Activated gamma-delta T cell treated with Interleukin-2 at 50 U/mL for 16 hours (primary cell): ENCODE measurements around the gene INHA.
A peak's percentile ranks its signal among the peaks of the same experiment; 100 is the strongest.

Source experiments
- DNase-seq: peaks from one replicate; pipeline ENCODE4 v3.0.0-alpha.2; 2020

The INHA gene

DNA sequence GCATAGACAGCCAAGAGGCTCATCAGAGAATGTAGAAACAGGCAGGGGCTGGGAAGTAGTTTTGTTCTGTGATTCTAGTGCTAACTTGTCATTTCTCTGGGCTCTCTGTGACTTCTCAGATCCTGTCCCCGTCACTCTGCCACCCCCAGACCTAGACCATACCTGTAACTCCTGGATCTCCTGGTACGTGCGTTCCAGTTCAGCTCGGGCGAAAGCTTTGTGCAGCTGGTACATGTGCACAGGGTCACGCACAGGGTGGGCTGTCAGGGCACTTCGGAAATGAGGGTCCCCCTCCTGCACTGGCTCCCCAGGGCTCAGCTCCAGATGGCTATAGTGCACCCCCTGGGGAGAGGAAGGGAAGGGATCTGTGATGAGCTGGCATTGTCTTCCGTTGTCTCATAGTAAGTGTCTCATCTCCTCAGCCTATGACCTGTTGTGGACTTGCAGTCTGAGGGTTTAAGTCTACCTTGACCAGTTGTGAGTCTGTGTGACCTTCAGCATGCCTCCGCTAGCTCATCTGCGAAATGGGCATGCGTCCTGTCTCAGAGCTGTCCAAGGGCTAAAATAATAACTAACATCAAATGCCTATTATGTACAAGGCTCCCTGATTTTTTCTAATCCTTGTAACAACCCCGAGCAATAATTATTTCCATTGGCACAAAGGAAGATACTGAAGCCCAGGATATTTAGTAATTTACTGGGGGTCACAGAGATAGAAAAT, 31.2 kb upstream of the INHA start:
- DNase-seq, result no peak

- peak; percentile 80 for DNase-seq
These were observed 30.4 kb upstream of the INHA start for GRCh38 chr2:219541611-219542180.

- DNase-seq, result no peak
These were observed 29.0 kb upstream of the INHA start for GRCh38 chr2:219542931-219543595.

- DNase-seq, result peak; percentile 86
These were observed 28.3 kb upstream of the INHA start, which contains the start of the genes CHPF and TMEM198 for GRCh38 chr2:219543596-219544358. Gene CHPF (minus strand): TSS chr2:219543809. CDS start chr2:219543538, 271 bp downstream. Gene TMEM198 (plus strand): TSS chr2:219544028. CDS start chr2:219544728, 700 bp downstream.

- DNase-seq, result no peak
These were observed 27.5 kb upstream of the INHA start for GRCh38 chr2:219544567-219544966.

DNA sequence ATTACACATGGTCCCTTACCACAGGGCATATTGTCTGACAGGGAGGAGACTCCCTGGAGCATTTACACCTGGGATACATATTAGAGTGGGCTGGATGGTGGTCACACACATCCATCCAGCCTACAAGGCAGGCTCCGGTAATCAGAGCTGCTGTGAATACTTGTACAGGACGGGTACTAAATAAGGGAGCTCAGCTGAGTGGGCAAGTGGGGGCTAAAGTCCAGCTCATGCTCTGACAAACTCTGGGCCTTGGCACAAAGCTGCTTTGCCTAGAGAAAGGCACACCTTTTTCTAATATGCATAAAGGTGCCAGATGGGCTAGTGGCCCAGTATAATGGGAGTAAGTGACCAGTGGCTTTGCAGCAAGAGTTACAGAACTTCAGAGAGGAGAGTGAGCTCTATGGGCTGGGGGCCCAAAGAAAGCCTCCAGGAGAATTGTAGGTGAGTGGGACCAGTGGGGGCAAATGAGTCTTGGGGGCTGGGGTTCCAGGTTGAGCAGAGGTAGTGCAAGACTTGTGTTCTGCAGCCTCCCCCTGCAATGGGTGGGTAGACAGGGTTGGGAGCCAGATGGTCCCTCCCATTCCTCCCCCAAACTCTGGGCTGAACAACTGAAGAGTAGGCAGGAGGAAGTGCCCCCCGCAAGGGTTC, 26.7 kb upstream of the INHA start:
- DNase-seq, result no peak

GRCh38 chr2:219545943-219546352, 26.2 kb upstream of the INHA start:
- DNase-seq, result no peak

DNA sequence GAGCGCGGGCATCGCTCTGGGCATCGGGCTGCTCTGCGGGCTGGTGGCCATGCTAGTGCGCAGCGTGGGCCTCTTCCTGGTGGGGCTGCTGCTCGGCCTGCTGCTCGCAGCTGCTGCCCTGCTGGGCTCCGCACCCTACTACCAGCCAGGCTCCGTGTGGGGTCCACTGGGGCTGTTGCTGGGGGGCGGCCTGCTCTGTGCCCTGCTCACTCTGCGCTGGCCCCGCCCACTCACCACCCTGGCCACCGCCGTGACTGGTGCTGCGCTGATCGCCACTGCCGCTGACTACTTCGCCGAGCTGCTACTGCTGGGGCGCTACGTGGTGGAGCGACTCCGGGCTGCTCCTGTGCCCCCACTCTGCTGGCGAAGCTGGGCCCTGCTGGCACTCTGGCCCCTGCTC, 24.5 kb upstream of the INHA start:
- no peak for DNase-seq

DNA sequence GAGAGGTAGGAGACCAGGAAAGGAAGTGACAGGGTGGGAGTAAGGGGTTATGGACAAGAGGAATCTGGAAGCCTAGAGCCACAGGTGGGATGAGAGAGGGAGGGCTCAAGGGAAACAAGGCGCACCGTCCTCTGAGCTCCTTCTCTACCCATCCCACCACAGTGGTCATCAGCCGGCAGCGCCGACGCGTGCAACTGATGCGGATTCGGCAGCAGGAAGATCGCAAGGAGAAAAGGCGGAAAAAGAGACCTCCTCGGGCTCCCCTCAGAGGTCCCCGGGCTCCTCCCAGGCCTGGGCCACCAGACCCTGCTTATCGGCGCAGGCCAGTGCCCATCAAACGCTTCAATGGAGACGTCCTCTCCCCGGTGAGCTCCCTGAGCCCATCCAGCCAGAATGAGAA, 23.1 kb upstream of the INHA start:
- no peak for DNase-seq

- no peak for DNase-seq
These were observed 22.5 kb upstream of the INHA start for GRCh38 chr2:219549619-219550018.

GRCh38 chr2:219551441-219552381, 20.4 kb upstream of the INHA start:
- no peak for DNase-seq

DNA sequence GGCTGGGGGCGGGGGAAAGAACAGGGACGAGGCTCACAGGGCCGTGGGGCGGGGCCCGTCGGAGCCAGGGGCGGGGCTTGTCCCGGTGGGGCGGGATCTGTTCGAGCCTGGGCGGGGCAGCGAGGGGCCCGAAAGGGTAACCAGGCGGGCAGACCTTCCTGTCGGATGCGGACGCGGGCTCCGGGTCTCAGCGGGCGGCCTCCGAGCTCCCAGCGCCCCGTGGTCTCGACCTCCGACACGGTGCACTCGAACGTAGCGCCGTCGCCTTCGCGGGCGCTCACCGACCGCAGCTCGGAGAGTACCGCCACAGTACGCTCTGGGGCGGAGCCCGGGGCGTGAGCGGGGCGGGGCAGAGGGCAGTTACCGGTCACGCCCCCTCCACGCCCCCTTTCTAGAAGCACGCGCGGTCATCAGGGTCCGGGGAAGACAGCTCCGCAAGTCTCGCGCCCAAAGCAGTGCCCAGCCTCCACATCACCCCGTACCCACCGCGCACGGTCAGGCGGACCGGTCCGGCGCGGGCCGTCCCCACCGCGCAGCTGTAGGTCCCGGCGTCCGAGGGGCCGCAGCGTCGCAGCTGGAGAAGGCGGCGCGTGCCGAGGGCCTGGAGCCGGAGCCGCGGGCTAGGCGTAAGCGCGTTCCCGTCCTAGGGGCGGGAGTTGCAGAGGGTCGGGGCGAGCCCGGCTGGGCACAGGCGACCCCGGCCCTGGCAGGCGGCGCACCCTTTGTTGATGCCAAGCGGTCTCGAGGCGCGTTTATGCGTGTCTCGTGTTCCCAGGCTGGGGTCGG, 19.5 kb upstream of the INHA start:
- DNase-seq, result peak; percentile 71

DNA sequence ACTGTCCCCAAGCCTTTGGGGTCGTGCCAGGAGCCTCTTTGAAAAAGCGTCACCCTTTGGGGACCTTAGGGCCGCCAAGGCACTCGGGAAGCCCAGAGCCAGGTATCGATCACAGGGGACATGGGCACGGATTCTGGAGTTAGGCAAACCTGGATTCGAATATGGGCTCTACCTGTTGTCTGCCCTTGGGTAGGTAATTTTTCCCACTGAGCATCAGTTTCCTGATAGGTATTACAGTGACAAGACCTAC, 19.0 kb upstream of the INHA start:
- no peak for DNase-seq

DNA sequence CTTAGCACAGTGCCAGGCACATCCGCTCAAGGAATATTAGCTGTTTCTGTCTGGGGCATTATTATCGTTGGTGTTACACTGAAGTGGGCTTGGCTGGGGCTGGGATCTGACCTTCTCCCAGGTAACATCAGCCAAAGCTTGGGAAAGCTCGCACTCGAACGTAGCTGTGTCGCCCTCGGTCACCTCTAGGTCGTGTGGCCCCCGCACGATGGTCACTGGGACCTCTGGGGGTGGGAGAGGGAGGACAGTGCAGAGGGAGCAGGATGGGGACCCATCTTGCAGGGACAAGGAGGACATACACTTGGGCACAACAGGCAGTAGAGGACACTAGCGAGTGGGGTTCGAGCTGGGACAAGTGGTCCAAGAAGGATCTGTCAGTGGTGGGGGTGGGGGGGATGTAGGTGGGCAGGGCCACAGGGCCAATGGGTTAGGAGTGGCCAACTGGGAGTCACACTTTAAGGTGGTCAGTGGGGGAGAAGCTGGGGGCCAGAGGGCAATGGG, 18.6 kb upstream of the INHA start:
- DNase-seq, result no peak

- no peak for DNase-seq
These were observed 17.8 kb upstream of the INHA start for GRCh38 chr2:219554350-219554749.

DNA sequence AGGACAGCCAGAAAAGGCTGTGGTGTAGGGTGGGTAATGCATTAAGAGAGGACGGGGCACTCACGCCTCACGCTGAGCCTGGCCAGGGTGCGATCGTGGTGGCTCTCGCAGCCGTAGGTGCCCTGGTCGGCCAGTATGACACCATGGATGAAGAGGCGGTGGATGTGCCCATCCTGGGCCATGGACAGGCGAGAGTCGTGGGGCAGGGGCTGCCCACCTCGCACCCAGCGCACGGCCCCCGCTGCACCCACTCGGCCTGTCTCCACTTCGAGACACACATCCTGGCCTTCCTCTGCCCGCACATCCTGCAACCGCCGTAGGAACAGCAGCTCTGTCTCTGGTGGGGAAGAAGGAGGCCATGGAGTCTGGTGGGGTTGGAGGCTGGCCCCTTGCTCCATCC, 16.2 kb upstream of the INHA start:
- no peak for DNase-seq

DNA sequence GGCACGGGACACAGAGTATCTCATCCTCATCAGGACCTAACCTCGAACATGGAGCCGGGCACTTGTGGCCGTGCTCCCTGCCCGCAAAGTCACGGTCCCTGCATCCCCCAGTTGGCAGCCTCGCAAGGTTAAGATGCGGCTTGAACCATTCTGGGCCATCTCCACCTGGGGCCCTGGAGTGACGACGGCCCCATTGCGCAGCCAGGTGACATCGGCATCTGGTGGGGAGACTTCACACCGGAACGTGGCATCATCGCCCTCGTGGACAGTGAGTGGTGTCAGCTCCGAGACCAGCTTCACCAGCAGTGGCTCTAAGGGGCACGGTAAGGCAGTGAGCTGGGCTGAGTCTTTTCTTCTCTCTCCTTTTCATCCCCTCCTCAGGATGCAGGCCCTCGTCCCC, 15.7 kb upstream of the INHA start:
- DNase-seq, result no peak

DNA sequence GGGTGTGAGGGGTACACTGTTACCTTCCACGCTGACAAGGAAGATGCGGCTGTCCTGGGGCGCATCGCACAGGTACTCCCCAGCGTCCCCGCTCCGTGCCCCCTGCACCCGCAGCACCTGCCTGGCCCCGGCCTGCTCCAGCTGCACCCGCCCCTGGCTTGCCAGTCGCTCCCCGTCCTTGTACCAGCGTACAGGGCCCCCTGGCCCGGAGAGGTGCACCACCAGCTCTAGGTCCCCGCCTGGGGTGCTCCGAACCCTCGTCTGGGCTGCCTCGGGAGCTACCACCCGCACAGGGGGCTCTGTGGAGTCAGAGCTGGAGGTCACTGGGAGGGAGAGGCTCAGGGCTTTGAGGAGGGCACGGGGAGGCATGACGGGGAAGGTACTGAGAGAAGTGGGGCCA, 14.8 kb upstream of the INHA start:
- no peak for DNase-seq

GRCh38 chr2:219557791-219558785, 14.0 kb upstream of the INHA start:
- no peak for DNase-seq
